ENCODE measurements around the gene BCAP31. TPM values are rescaled to one million over a fixed set of nuclear protein-coding genes. Genes with fewer than 3 reads are reported as not detected.
A peak's percentile ranks its signal among the peaks of the same experiment; 100 is the strongest.

BCAP31 gene
- total RNA-seq, 1 experiment from 2014 or later = 522 TPM

DNA sequence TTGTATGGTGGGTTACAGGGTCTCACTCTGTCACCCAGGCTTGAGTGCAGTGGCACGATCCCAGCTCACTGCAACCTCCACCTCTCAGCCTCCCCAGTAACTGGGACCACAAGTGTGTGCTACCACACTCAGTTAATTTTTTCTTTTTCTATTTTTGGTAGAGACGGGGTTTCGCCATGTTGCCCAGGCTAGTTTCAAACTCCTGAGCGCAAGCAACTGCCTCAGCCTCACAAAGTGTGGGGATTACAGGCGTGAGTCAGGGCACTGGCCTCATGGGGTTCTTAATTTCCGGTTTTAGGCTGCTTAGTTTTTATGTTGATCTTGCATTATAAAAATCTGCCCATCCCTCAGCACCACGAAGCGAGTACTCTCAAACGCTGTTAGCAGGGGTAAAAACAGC is 6.7 kb downstream of the BCAP31 start:
- H3K9me2 ChIP-seq (ENCODE audit: insufficient read depth) = no peaks in the 10 kb centered on the region
- intact Hi-C loops (cut with micrococcal nuclease; ENCODE audit: unreplicated experiment) = no loop called here
- H3K4me2 ChIP-seq = no peak overlapping the region
- no peak for DNase-seq
- POLR2A ChIA-PET (ENCODE audit: unreplicated experiment) = no interaction called here
- no peaks in the 10 kb centered on the region for H3K27me3 ChIP-seq (ENCODE audit: insufficient read depth, low read depth)
- peaks cover 29% of the 10 kb centered on the region for H4K20me1 ChIP-seq (ENCODE audit: insufficient read depth)
- H3F3A ChIP-seq (ENCODE audit: insufficient read depth, low read depth) = peaks cover 8% of the 10 kb centered on the region; the same call in 1 of the 2 replicates
- CTCF ChIA-PET = no interaction called here
- TF ChIP-seq EZH2 (IDR thresholded peaks at IDR 0.05; ENCODE audit: low read depth) = no peak
- TF ChIP-seq, protein P1, sequence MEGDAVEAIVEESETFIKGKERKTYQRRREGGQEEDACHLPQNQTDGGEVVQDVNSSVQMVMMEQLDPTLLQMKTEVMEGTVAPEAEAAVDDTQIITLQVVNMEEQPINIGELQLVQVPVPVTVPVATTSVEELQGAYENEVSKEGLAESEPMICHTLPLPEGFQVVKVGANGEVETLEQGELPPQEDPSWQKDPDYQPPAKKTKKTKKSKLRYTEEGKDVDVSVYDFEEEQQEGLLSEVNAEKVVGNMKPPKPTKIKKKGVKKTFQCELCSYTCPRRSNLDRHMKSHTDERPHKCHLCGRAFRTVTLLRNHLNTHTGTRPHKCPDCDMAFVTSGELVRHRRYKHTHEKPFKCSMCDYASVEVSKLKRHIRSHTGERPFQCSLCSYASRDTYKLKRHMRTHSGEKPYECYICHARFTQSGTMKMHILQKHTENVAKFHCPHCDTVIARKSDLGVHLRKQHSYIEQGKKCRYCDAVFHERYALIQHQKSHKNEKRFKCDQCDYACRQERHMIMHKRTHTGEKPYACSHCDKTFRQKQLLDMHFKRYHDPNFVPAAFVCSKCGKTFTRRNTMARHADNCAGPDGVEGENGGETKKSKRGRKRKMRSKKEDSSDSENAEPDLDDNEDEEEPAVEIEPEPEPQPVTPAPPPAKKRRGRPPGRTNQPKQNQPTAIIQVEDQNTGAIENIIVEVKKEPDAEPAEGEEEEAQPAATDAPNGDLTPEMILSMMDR (conservative IDR thresholded peaks at IDR 0.05) = no peak
- no peak overlapping the region for H3K4me3 ChIP-seq
- no peaks in the 10 kb centered on the region for H3K9me3 ChIP-seq (ENCODE audit: insufficient read depth, low read depth)
- peaks cover 54% of the 10 kb centered on the region for H3K79me2 ChIP-seq (ENCODE audit: low read depth)
- no peak overlapping the region for H3K27ac ChIP-seq
- H3K36me3 ChIP-seq (ENCODE audit: low read depth) = peaks cover 36% of the 10 kb centered on the region
- no peak overlapping the region for H2AFZ ChIP-seq
- BruUV-seq (replicated peaks) = no TSS peak
- peaks cover 9% of the 10 kb centered on the region for H3K4me1 ChIP-seq (replicated peaks; ENCODE audit: insufficient read depth)

DNA sequence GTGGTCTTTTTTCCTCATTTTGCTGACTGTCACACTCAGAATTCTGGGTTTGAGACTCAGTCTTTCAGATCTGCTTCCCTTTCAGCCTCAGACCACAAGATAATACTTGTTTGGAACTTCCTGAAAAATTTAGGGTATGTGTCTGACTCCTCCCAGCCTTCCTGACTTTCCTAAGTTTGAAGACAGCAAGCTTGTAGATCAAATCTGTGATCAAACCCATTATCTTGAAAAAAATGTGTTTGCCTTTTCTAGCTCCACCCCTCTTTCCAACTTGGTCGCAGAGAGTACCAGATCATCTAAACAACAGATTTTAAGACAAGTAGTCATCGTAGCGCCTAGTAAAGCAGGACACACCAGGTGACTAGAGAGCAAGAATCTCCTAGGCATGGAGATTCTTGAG is 9.9 kb downstream of the BCAP31 start:
- TF ChIP-seq EZH2 (IDR thresholded peaks at IDR 0.05; ENCODE audit: low read depth) = no peak
- TF ChIP-seq, protein P1 (conservative IDR thresholded peaks at IDR 0.05) = no peak
- H3K4me3 ChIP-seq = no peak overlapping the region
- intact Hi-C loops (cut with micrococcal nuclease; ENCODE audit: unreplicated experiment) = no loop called here
- H2AFZ ChIP-seq = no peak overlapping the region
- no peaks in the 10 kb centered on the region for H3K9me3 ChIP-seq (ENCODE audit: insufficient read depth, low read depth)
- H3K27me3 ChIP-seq (ENCODE audit: insufficient read depth, low read depth) = no peaks in the 10 kb centered on the region
- H3K27ac ChIP-seq = no peak overlapping the region
- ChIA-PET CTCF (interaction anchor here (0.7 kb wide), 1 partner anchor 165 kb away, joined by 3 read pairs; no protein-coding TSS in a partner anchor), POLR2A (ENCODE audit: unreplicated experiment) (no interaction called here)
- no peak for DNase-seq
- H3K36me3 ChIP-seq (ENCODE audit: low read depth) = peaks cover 15% of the 10 kb centered on the region; the same call in 1 of the 2 replicates
- peaks cover 22% of the 10 kb centered on the region for H4K20me1 ChIP-seq (ENCODE audit: insufficient read depth)
- no TSS peak for BruUV-seq (replicated peaks)
- no peak overlapping the region for H3K4me2 ChIP-seq
- H3K79me2 ChIP-seq (ENCODE audit: low read depth) = peaks cover 22% of the 10 kb centered on the region
- H3K4me1 ChIP-seq (replicated peaks; ENCODE audit: insufficient read depth) = peaks cover 9% of the 10 kb centered on the region
- peaks cover 4% of the 10 kb centered on the region; the same call in 1 of the 2 replicates for H3F3A ChIP-seq (ENCODE audit: insufficient read depth, low read depth)
- no peaks in the 10 kb centered on the region for H3K9me2 ChIP-seq (ENCODE audit: insufficient read depth)

DNA sequence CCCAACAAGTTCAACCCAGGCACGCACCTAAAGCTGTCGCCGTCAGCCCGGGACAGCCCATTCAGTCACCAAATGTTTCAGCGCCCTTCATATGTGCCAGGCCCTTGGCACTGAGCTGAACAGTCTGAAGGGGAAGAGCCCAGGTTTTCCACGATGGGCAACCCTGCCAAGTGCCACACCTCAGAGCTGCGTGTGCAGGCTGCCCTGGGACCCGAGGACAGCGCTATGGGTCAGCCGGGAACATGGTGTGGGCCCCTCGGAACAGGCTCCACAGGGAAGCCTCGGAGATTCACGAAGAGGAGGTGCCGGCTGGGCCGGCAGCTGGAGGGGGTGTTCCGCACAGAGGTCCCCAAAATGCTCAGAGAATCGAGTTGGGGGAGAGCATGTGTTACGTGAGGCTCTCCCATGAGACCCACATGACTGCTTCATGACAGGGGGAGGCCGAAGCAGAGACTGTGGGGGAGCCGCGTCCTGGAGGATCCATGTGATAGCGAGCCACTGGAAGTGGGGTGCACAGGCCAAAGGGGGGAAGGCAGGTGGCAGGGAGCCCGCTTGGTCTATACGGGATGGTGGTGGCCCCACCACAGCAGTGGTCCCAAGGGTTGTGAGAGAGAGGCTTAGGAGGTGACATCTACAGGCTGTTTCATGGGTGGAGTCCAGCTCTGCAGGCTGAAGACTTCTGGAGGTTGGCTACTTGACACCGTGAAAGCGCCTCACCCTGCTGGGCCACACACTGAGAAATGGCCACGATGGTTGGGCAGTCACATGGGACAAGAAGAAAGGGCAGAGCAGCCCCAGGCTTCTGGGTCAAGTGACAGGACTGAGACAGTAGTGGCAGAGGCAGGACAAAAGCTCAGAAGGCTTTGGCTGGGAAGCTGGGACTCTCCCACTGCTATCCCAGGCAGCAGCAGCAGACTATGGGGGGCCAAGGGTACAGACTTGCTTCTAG is 14.2 kb downstream of the BCAP31 start:
- H3K36me3 ChIP-seq (ENCODE audit: low read depth) = peaks cover 4% of the 10 kb centered on the region; the same call in 1 of the 2 replicates
- POLR2A ChIA-PET (ENCODE audit: unreplicated experiment) = interaction anchor here (0.6 to 0.9 kb wide), 2 partner anchors 9 to 840 kb away, joined by 3 read pairs; no protein-coding TSS in a partner anchor
- DNase-seq = no peak

More for the DNA sequence above, 14.2 kb downstream of the BCAP31 start:
- intact Hi-C loops (cut with micrococcal nuclease; ENCODE audit: unreplicated experiment) = loop anchor here (2.0 to 10.0 kb wide), 4 partner anchors 103 to 242 kb away; partner anchors contain the start of gene L1CAM
- CTCF ChIA-PET = interaction anchor here (0.9 kb wide), 1 partner anchor 84 kb away, joined by 3 read pairs; the partner anchor contains the start of gene IDH3G
- no peaks in the 10 kb centered on the region for H3K9me3 ChIP-seq (ENCODE audit: insufficient read depth, low read depth)
- BruUV-seq (replicated peaks) = no TSS peak
- 0 out of 2 replicates have a peak, but pooled peaks cover 7% of the 10 kb centered on the region for H3K79me2 ChIP-seq (ENCODE audit: low read depth)
- H3K27me3 ChIP-seq (ENCODE audit: insufficient read depth, low read depth) = no peaks in the 10 kb centered on the region
- H4K20me1 ChIP-seq (ENCODE audit: insufficient read depth) = peaks cover 21% of the 10 kb centered on the region
- H3K4me1 ChIP-seq (replicated peaks; ENCODE audit: insufficient read depth) = peaks cover 17% of the 10 kb centered on the region
- no peak overlapping the region for H3K4me2 ChIP-seq
- H3F3A ChIP-seq (ENCODE audit: insufficient read depth, low read depth) = peaks cover 10% of the 10 kb centered on the region; the same call in 1 of the 2 replicates
- H2AFZ ChIP-seq = no peak overlapping the region
- H3K4me3 ChIP-seq = no peak overlapping the region
- TF ChIP-seq, protein P1 (conservative IDR thresholded peaks at IDR 0.05) = no peak
- TF ChIP-seq EZH2 (IDR thresholded peaks at IDR 0.05; ENCODE audit: low read depth) = no peak
- H3K9me2 ChIP-seq (ENCODE audit: insufficient read depth) = no peaks in the 10 kb centered on the region
- H3K27ac ChIP-seq = 0 out of 2 replicates have a peak overlapping the region, but pooled peaks have one; percentile 2
